ENCODE measurements around the gene PLP1. TPM values are rescaled to one million over a fixed set of nuclear protein-coding genes. Genes with fewer than 3 reads are reported as not detected.

Gene PLP1
- total and polyA plus RNA-seq, 2 of the 8 experiments (the other 6 are each of a cell fraction or from before 2014, with no cell fraction given), result 49.2 to 218 TPM

DNA sequence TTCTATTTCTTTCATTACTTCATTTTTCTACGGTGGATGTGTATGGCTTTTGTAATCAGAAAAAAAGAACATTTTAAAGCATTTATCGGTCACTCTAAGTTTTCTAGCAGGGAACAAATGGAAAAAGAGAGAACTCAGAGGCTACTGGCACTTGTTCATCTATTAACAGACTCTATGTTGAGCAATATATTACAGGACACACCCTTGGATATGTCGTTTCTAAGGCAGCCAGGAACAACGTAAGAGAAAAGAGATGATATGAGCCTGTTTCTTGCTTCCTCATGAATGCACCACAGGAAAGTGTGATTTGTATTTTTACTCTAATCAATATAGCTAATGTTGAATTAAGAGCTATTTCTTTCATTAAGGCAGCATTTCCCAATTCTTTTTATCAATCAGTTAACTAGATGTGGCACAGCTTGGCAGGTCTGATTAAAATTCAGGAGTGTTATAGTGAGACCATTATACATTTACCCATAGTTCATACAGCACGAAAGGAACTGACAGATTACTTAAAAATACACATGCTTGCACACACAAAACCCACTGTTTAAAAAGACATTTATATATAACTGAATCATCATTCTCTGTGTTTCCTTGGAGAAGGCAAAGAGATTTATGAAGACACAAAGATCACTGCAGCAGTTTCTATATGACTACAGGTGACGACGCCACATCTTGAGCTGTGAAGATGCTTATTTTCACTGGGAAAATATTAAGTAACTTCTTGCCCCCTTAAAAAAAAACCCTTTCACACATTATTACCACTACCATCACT lies 42.4 kb downstream of the PLP1 start:
- Histone ChIP-seq H3K27ac (ENCODE audit: low read depth, low read length) (no peak overlapping the region), H3K56ac (replicated peaks; ENCODE audit: insufficient read length, low read depth, low read length) (no peak overlapping the region), H3K23me2 (ENCODE audit: low read depth, low read length) (no peaks in the 10 kb centered on the region), H4K20me1 (replicated peaks in 1 of 2; ENCODE audit: control insufficient read depth in 1 of 2, insufficient read depth in 2 of 2, low read length in 2 of 2) (no peaks in the 10 kb centered on the region), H3K27me3 (replicated peaks in 1 of 4; ENCODE audit: control insufficient read depth in 3 of 4, extremely low read depth in 1 of 4, insufficient read depth in 3 of 4, low read length in 3 of 4) (no peaks in the 10 kb centered on the region), H3K14ac (ENCODE audit: insufficient read length) (no peak overlapping the region), H2BK15ac (ENCODE audit: low read length) (no peak overlapping the region), H4K91ac (replicated peaks; ENCODE audit: insufficient read length, low read length) (no peak overlapping the region), H4K8ac (ENCODE audit: extremely low read depth, insufficient read depth, low read length) (no peak overlapping the region), H3K4me2 (ENCODE audit: insufficient read depth in 1 of 2, low read depth in 2 of 2, low read length in 2 of 2) (no peak overlapping the region), H2BK120ac (replicated peaks; ENCODE audit: low read depth, low read length) (no peak overlapping the region), H3K4me3 (ENCODE audit: extremely low read depth in 1 of 4, insufficient read depth in 2 of 4, low read depth in 3 of 4, low read length in 4 of 4) (no peak overlapping the region), H2AFZ (ENCODE audit: low read length) (no peak overlapping the region), H2AK5ac (ENCODE audit: low read depth, low read length) (no peak overlapping the region), H2BK20ac (ENCODE audit: low read length) (no peak overlapping the region), H2BK5ac (ENCODE audit: low read depth, low read length) (no peak overlapping the region), H4K5ac (ENCODE audit: insufficient read length, low read depth, low read length) (no peak overlapping the region), H3K23ac (ENCODE audit: insufficient read length) (no peak overlapping the region), H3K36me3 (ENCODE audit: control insufficient read depth in 2 of 4, insufficient read depth in 4 of 4, low read length in 3 of 4) (no peaks in the 10 kb centered on the region), H3K9ac (replicated peaks in 1 of 4; ENCODE audit: extremely low read depth in 1 of 4, low read depth in 3 of 4, low read length in 3 of 4) (no peak overlapping the region), H3K18ac (ENCODE audit: extremely low read depth, low read length) (no peak overlapping the region), H3K79me2 (ENCODE audit: control insufficient read depth in 1 of 2, insufficient read depth in 2 of 2, low read length in 2 of 2) (no peaks in the 10 kb centered on the region), H3K4me1 (replicated peaks in 1 of 4; ENCODE audit: control insufficient read depth in 3 of 4, insufficient read depth in 4 of 4, low read length in 3 of 4) (no peaks in the 10 kb centered on the region), H3K4ac (replicated peaks; ENCODE audit: insufficient read length, low read depth, low read length) (no peak overlapping the region), H2BK12ac (ENCODE audit: low read depth, low read length) (no peak overlapping the region), H3K9me3 (ENCODE audit: insufficient read depth in 2 of 2, low read depth in 1 of 2, low read length in 1 of 2) (no peaks in the 10 kb centered on the region), H3K79me1 (ENCODE audit: low read depth, low read length) (no peaks in the 10 kb centered on the region)
- DNase-seq (ENCODE audit: low read depth in 1 of 2, low spot score in 2 of 2), result no peak
- CTCF ChIA-PET (ENCODE audit: partially characterized antibody), result interaction anchor here (0.9 to 2.0 kb wide), 4 partner anchors 9 to 285 kb away, joined by 3 to 8 read pairs (median 4); no protein-coding TSS in a partner anchor
- POLR2A ChIA-PET (ENCODE audit: partially characterized antibody), result interaction anchor here (1.2 kb wide), 1 partner anchor 133 kb away, joined by 3 read pairs; no protein-coding TSS in a partner anchor
- 81% methylated on average over 7 of the region's 7 CpGs; no CpG with 5 or more reads in 1 of the 2 experiments for WGBS, 2 experiments (ENCODE audit: extremely low coverage in 1 of 2, insufficient coverage in 1 of 2, insufficient read length in 1 of 2, insufficient replicate concordance in 2 of 2, low coverage in 1 of 2, low lambda C conversion rate in 2 of 2, missing lambda C conversion rate in 1 of 2)
- no peak for FAIRE-seq
- TF ChIP-seq SIRT6 (IDR thresholded peaks at IDR 0.05; ENCODE audit: low read length), result no peak
- TF ChIP-seq, protein P1, sequence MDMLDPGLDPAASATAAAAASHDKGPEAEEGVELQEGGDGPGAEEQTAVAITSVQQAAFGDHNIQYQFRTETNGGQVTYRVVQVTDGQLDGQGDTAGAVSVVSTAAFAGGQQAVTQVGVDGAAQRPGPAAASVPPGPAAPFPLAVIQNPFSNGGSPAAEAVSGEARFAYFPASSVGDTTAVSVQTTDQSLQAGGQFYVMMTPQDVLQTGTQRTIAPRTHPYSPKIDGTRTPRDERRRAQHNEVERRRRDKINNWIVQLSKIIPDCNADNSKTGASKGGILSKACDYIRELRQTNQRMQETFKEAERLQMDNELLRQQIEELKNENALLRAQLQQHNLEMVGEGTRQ (IDR thresholded peaks at IDR 0.05; ENCODE audit: low read length), result no peak
- TF ChIP-seq BCL11A (IDR thresholded peaks at IDR 0.05; ENCODE audit: low read depth in 2 of 2, low read length in 2 of 2), result no peak
- TF ChIP-seq, protein P2, sequence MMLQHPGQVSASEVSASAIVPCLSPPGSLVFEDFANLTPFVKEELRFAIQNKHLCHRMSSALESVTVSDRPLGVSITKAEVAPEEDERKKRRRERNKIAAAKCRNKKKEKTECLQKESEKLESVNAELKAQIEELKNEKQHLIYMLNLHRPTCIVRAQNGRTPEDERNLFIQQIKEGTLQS (IDR thresholded peaks at IDR 0.05; ENCODE audit: insufficient read depth, low read depth, low read length), result no peak
- TF ChIP-seq SAP30 (IDR thresholded peaks at IDR 0.05; ENCODE audit: insufficient read depth, insufficient replicate concordance, low read length), result no peak
- no peak for TF ChIP-seq RFX5 (IDR thresholded peaks at IDR 0.05; ENCODE audit: borderline replicate concordance, low read depth, low read length)
- TF ChIP-seq CHD2 (IDR thresholded peaks at IDR 0.05; ENCODE audit: low read length), result no peak
- TF ChIP-seq, protein P3, sequence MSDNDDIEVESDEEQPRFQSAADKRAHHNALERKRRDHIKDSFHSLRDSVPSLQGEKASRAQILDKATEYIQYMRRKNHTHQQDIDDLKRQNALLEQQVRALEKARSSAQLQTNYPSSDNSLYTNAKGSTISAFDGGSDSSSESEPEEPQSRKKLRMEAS (IDR thresholded peaks at IDR 0.05), result no peak
- TF ChIP-seq TCF12 (IDR thresholded peaks at IDR 0.05; ENCODE audit: low read depth, low read length), result no peak
- TF ChIP-seq KDM4A (IDR thresholded peaks at IDR 0.05; ENCODE audit: low read depth, low read length, severe bottlenecking), result no peak
- no peak for TF ChIP-seq KDM5A (IDR thresholded peaks at IDR 0.05; ENCODE audit: low read length)
